SH-SY5Y (cell line): ENCODE measurements around the gene BAZ2B.

Experiments
- GATA2 ChIP-seq: IDR thresholded peaks from 2 replicates; pipeline ENCODE4 v1.6.1; 2011; ENCODE audit warnings: mild to moderate bottlenecking, low read depth, low read length
- GATA3 ChIP-seq: IDR thresholded peaks from 2 replicates; pipeline ENCODE4 v1.6.1; 2011; ENCODE audit warnings: low read depth, mild to moderate bottlenecking, low read length, moderate library complexity

The BAZ2B gene

GRCh38 chr2:159616286-159616701 is at the start of gene BAZ2B:
TSS of gene BAZ2B (minus strand) at chr2:159616548. CDS start at chr2:159478719, 137,829 bp downstream.
- no peak for TF ChIP-seq GATA2
- TF ChIP-seq GATA3: no peak

GRCh38 chr2:159661286-159661685 is 44.9 kb upstream of the BAZ2B start:
- no peak for TF ChIP-seq GATA2
- no peak for TF ChIP-seq GATA3

- TF ChIP-seq GATA3 (no peak), GATA2 (no peak)
Observed at GRCh38 chr2:159658881-159659873, 42.8 kb upstream of the BAZ2B start.

- TF ChIP-seq GATA2: no peak
- TF ChIP-seq GATA3: no peak
Observed at GRCh38 chr2:159653962-159654361, 37.6 kb upstream of the BAZ2B start.

- no peak for TF ChIP-seq GATA2
- no peak for TF ChIP-seq GATA3
Observed at GRCh38 chr2:159651884-159652283, 35.5 kb upstream of the BAZ2B start.

GRCh38 chr2:159650574-159650973 is 34.2 kb upstream of the BAZ2B start:
- TF ChIP-seq GATA2: no peak

- TF ChIP-seq GATA3: no peak
- TF ChIP-seq GATA2: no peak
Observed at GRCh38 chr2:159648643-159649042, 32.3 kb upstream of the BAZ2B start.

GRCh38 chr2:159647667-159648066 is 31.3 kb upstream of the BAZ2B start:
- TF ChIP-seq GATA3 (no peak), GATA2 (no peak)

- TF ChIP-seq GATA3 (no peak), GATA2 (no peak)
Observed at GRCh38 chr2:159640176-159640575, 23.8 kb upstream of the BAZ2B start.

- no peak for TF ChIP-seq GATA2
- no peak for TF ChIP-seq GATA3
Observed at GRCh38 chr2:159639712-159640111, 23.4 kb upstream of the BAZ2B start.

- no peak for TF ChIP-seq GATA2
- no peak for TF ChIP-seq GATA3
Observed at GRCh38 chr2:159639071-159639470, 22.7 kb upstream of the BAZ2B start.

- TF ChIP-seq GATA3 (no peak), GATA2 (no peak)
Observed at GRCh38 chr2:159637988-159638501, 21.7 kb upstream of the BAZ2B start.

- TF ChIP-seq GATA2 (no peak), GATA3 (no peak)
Observed at GRCh38 chr2:159637240-159637639, 20.9 kb upstream of the BAZ2B start.

GRCh38 chr2:159635006-159635789 is 18.9 kb upstream of the BAZ2B start:
- no peak for TF ChIP-seq GATA2
- no peak for TF ChIP-seq GATA3
